Mesenchymal stem cell (in vitro differentiated cells and primary cell): ENCODE measurements around the gene USP47.

Experiments used
- DNase-seq: peaks from one replicate; pipeline ENCODE4 v3.0.0-alpha.2; 2013
- H2AFZ ChIP-seq: one replicate; pipeline ENCODE4 v1.6.1; 2013; ENCODE audit warnings: low read depth, mild to moderate bottlenecking, control low read depth, inconsistent platforms, low read length, moderate library complexity
- H2AK5ac ChIP-seq: 2 replicates; pipeline ENCODE4 v1.6.1; 2013; ENCODE audit warnings: low read length, moderate library complexity, mild to moderate bottlenecking, inconsistent platforms; ENCODE audit not compliant: severe bottlenecking
- H2BK120ac ChIP-seq: one replicate; pipeline ENCODE4 v1.6.1; 2013; ENCODE audit warnings: low read depth, mild to moderate bottlenecking, inconsistent platforms, low read length, moderate library complexity
- H2BK12ac ChIP-seq, 2 experiments: one replicate each; pipeline ENCODE4 v1.6.1; 2013; ENCODE audit warnings: inconsistent platforms in 2 of 2, low read length in 2 of 2, mild to moderate bottlenecking in 2 of 2, moderate library complexity in 2 of 2, control low read depth in 1 of 2
- H2BK15ac ChIP-seq: one replicate; pipeline ENCODE4 v1.6.1; 2013; ENCODE audit warnings: mild to moderate bottlenecking, low read depth, inconsistent platforms; ENCODE audit not compliant: poor library complexity, severe bottlenecking
- H2BK5ac ChIP-seq: 2 replicates; pipeline ENCODE4 v1.6.1; 2013; ENCODE audit warnings: low read depth, mild to moderate bottlenecking, low read length, control low read depth, inconsistent platforms; ENCODE audit not compliant: poor library complexity, severe bottlenecking
- H3K14ac ChIP-seq, 2 experiments: one replicate each; pipeline ENCODE4 v1.6.1; 2013; ENCODE audit warnings: inconsistent platforms in 2 of 2, low read length in 2 of 2, control low read depth in 1 of 2, mild to moderate bottlenecking in 1 of 2, moderate library complexity in 1 of 2
- H3K18ac ChIP-seq, 2 experiments: one replicate each; pipeline ENCODE4 v1.6.1; 2013; ENCODE audit warnings: inconsistent platforms in 2 of 2, low read length in 2 of 2, control low read depth in 1 of 2, low read depth in 1 of 2, mild to moderate bottlenecking in 1 of 2
- H3K23ac ChIP-seq, 2 experiments: one replicate each; pipeline ENCODE4 v1.6.1; 2013; ENCODE audit warnings: inconsistent platforms in 2 of 2, low read length in 2 of 2, mild to moderate bottlenecking in 2 of 2, moderate library complexity in 2 of 2, control low read depth in 1 of 2
- H3K27ac ChIP-seq: 2 replicates; pipeline ENCODE4 v1.5.1; 2013; ENCODE audit warnings: mild to moderate bottlenecking, moderate library complexity, low read length, control low read depth, inconsistent platforms; ENCODE audit not compliant: poor library complexity, severe bottlenecking
- H3K27me3 ChIP-seq, 2 experiments: 2 replicates each; pipeline versions ENCODE4 v1.6.1 to v1.7.0; 2013; ENCODE audit warnings: low read length in 2 of 2, mild to moderate bottlenecking in 2 of 2, moderate library complexity in 2 of 2, control low read depth in 1 of 2, inconsistent platforms in 1 of 2; ENCODE audit not compliant: control insufficient read depth in 1 of 2, insufficient read depth in 1 of 2
- H3K36me3 ChIP-seq, 2 experiments: 2 replicates each; pipeline versions ENCODE4 v1.6.1 to v1.7.0; 2013; ENCODE audit warnings: low read length in 2 of 2, control low read depth in 1 of 2, inconsistent platforms in 1 of 2, low read depth in 1 of 2, mild to moderate bottlenecking in 1 of 2; ENCODE audit not compliant: insufficient read depth in 2 of 2, control insufficient read depth in 1 of 2
- H3K4ac ChIP-seq, 2 experiments: one replicate each; pipeline ENCODE4 v1.6.1; 2013; ENCODE audit warnings: inconsistent platforms in 2 of 2, low read length in 2 of 2, mild to moderate bottlenecking in 2 of 2, moderate library complexity in 2 of 2, control low read depth in 1 of 2, low read depth in 1 of 2
- H3K4me1 ChIP-seq: 2 replicates; pipeline ENCODE4 v1.6.1; 2013; ENCODE audit warnings: low read depth, low read length, control low read depth; ENCODE audit not compliant: control insufficient read depth, insufficient read depth
- H3K4me2 ChIP-seq: 2 replicates; pipeline ENCODE4 v1.6.1; 2013; ENCODE audit warnings: low read length, mild to moderate bottlenecking, inconsistent platforms; ENCODE audit not compliant: poor library complexity, severe bottlenecking
- H3K4me3 ChIP-seq, 2 experiments: 2 replicates each; pipeline versions ENCODE4 v1.5.1 to v1.7.0; 2013; ENCODE audit warnings: low read length in 2 of 2, mild to moderate bottlenecking in 2 of 2, control low read depth in 1 of 2, low read depth in 1 of 2; ENCODE audit not compliant: insufficient read depth in 1 of 2
- H3K79me1 ChIP-seq: replicated peaks from 2 replicates; pipeline ENCODE4 v1.6.1; 2013; ENCODE audit warnings: mild to moderate bottlenecking, control low read depth, low read length, inconsistent platforms; ENCODE audit not compliant: poor library complexity, severe bottlenecking
- H3K9ac ChIP-seq: 2 replicates; pipeline ENCODE4 v1.7.0; 2013; ENCODE audit warnings: mild to moderate bottlenecking, low read length, moderate library complexity
- H3K9me3 ChIP-seq: 2 replicates; pipeline ENCODE4 v1.7.0; 2013; ENCODE audit warnings: mild to moderate bottlenecking, low read length; ENCODE audit not compliant: control insufficient read depth
- H4K8ac ChIP-seq: one replicate; pipeline ENCODE4 v1.6.1; 2013; ENCODE audit warnings: inconsistent platforms, mild to moderate bottlenecking, low read length, moderate library complexity
- H4K91ac ChIP-seq: one replicate; pipeline ENCODE4 v1.6.1; 2013; ENCODE audit warnings: mild to moderate bottlenecking, low read length, inconsistent platforms
- WGBS: methylation state at CpG from one replicate; pipeline ENCODE4 v1.1.7; 2013; ENCODE audit warnings: mixed read lengths; 5-methylcytosine and 5-hydroxymethylcytosine counted together

USP47 gene

DNA sequence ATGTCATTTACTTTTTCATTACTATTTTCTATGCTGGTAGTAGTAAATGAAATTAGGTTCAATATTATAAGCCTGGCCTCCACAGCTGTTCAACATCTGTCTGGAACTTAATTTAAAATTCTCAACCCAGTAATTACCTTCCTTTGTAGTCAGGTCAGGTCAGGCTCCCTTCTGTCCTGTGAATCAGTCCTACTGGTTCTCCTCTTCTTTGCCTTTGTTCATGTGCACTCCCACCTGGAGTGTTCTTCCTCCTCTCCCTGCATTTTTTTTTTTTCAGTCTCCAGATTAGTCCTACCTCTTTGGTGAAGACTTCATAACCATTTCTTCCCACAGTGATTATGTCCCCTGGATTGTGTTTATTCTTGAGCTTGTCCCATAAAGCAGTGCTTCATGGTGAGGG, 98.8 kb downstream of the USP47 start:
- Histone ChIP-seq H3K79me1 (peaks cover 11% of the 10 kb centered on the region), H3K9ac (no peak overlapping the region), H3K14ac (no peak overlapping the region), H3K36me3 (peaks cover 0 to 84% of the 10 kb centered on the region in 2 experiments), H3K27ac (no peak overlapping the region), H2AK5ac (no peak overlapping the region), H2BK120ac (no peak overlapping the region), H3K18ac (no peak overlapping the region), H2BK12ac (no peak overlapping the region), H2AFZ (no peak overlapping the region), H3K4me3 (no peak overlapping the region), H3K4ac (no peak overlapping the region), H3K4me2 (no peak overlapping the region), H3K27me3 (no peaks in the 10 kb centered on the region), H4K91ac (no peak overlapping the region), H2BK15ac (no peak overlapping the region), H3K9me3 (no peaks in the 10 kb centered on the region), H3K4me1 (no peaks in the 10 kb centered on the region), H3K23ac (no peak overlapping the region), H2BK5ac (no peak overlapping the region), H4K8ac (no peak overlapping the region)
- no peak for DNase-seq

DNA sequence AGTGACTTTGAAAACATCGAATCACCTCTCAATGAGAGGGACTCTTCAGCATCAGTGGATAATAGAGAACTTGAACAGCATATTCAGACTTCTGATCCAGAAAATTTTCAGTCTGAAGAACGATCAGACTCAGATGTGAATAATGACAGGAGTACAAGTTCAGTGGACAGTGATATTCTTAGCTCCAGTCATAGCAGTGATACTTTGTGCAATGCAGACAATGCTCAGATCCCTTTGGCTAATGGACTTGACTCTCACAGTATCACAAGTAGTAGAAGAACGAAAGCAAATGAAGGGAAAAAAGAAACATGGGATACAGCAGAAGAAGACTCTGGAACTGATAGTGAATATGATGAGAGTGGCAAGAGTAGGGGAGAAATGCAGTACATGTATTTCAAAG, 100.9 kb downstream of the USP47 start:
- H2AK5ac ChIP-seq: no peak overlapping the region
- no peak overlapping the region for H3K14ac ChIP-seq
- H3K4me1 ChIP-seq: no peaks in the 10 kb centered on the region
- no peak overlapping the region for H2BK5ac ChIP-seq
- no peak overlapping the region for H2BK12ac ChIP-seq
- no peak for DNase-seq
- no peak overlapping the region for H3K4ac ChIP-seq
- no peaks in the 10 kb centered on the region for H3K9me3 ChIP-seq
- H3K27me3 ChIP-seq: no peaks in the 10 kb centered on the region
- no peak overlapping the region for H3K27ac ChIP-seq
- H2BK15ac ChIP-seq: no peak overlapping the region
- no peak overlapping the region for H2BK120ac ChIP-seq
- H4K91ac ChIP-seq: no peak overlapping the region
- H2AFZ ChIP-seq: no peak overlapping the region
- H3K9ac ChIP-seq: no peak overlapping the region
- WGBS: over 99% methylated on average over 3 of the region's 3 CpGs
- no peak overlapping the region for H3K23ac ChIP-seq
- no peak overlapping the region for H3K4me2 ChIP-seq
- peaks cover 0 to 86% of the 10 kb centered on the region in 2 experiments for H3K36me3 ChIP-seq
- H3K4me3 ChIP-seq: no peak overlapping the region
- H4K8ac ChIP-seq: no peak overlapping the region
- no peak overlapping the region for H3K18ac ChIP-seq
- H3K79me1 ChIP-seq: peaks cover 16% of the 10 kb centered on the region

DNA sequence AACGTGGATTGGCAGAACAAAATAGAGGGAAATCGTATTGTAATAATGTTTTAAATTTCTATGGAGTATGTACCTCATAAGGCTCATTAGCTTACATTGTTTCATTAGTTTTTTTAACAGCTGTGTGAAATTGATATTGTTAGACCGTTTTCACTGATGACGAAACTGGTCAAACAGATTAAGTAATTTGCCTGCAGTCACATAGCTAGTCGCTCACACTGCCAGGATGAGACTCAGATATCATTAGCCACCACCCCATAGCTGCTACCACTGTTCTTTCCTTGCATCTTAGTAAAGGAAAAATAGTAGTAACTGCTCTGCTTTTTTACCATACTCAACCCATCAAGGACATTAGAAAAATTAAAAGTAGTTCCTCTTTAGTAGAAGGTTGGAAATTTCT, 102.7 kb downstream of the USP47 start:
- 88% methylated on average over 2 of the region's 5 CpGs for WGBS
- Histone ChIP-seq H2BK120ac (no peak overlapping the region), H2AK5ac (no peak overlapping the region), H3K18ac (no peak overlapping the region), H3K4me1 (no peaks in the 10 kb centered on the region), H2BK5ac (no peak overlapping the region), H3K4me3 (no peak overlapping the region), H2BK15ac (no peak overlapping the region), H4K91ac (no peak overlapping the region), H3K14ac (no peak overlapping the region), H3K27me3 (no peaks in the 10 kb centered on the region), H3K4me2 (no peak overlapping the region), H3K27ac (no peak overlapping the region), H3K9me3 (no peaks in the 10 kb centered on the region), H3K36me3 (peaks cover 0 to 89% of the 10 kb centered on the region in 2 experiments), H2AFZ (no peak overlapping the region), H2BK12ac (no peak overlapping the region), H4K8ac (no peak overlapping the region), H3K79me1 (peaks cover 15% of the 10 kb centered on the region), H3K9ac (no peak overlapping the region), H3K23ac (no peak overlapping the region), H3K4ac (no peak overlapping the region)
- no peak for DNase-seq

DNA sequence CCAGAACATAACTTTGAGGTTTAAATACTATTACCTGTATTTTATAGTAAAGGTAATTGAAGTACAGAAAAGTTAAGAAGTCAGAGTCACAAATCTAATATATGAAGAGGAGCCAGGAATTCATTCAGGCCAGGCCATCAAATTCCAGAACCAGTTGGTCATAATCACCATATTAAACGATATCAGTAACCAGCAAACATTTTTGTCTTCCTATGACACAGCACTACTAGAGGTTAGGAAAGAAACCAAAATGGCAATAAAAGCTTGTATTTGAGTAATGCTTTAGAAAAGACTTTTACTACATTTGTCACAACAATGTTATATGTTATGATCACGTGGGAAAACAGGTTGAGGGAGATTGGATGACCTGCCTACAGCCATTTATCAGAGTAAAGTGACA, 104.4 kb downstream of the USP47 start:
- Histone ChIP-seq H3K4ac (no peak overlapping the region), H3K4me3 (no peak overlapping the region), H3K27me3 (no peaks in the 10 kb centered on the region), H4K91ac (no peak overlapping the region), H2BK120ac (no peak overlapping the region), H2BK12ac (no peak overlapping the region), H3K9ac (peak overlapping the region; percentile 48), H4K8ac (no peak overlapping the region), H2AK5ac (no peak overlapping the region), H3K36me3 (peaks cover 0 to 91% of the 10 kb centered on the region in 2 experiments), H2BK15ac (no peak overlapping the region), H2BK5ac (no peak overlapping the region), H3K4me1 (no peaks in the 10 kb centered on the region), H3K18ac (no peak overlapping the region), H2AFZ (no peak overlapping the region), H3K23ac (no peak overlapping the region), H3K79me1 (peaks cover 15% of the 10 kb centered on the region), H3K9me3 (no peaks in the 10 kb centered on the region), H3K27ac (no peak overlapping the region), H3K14ac (no peak overlapping the region), H3K4me2 (no peak overlapping the region)
- no peak for DNase-seq
- 100% methylated on average over 1 of the region's 2 CpGs for WGBS
